ENCODE measurements around the gene CFHR5.

GRCh38 chr1:197036861-197037260 lies 59.5 kb downstream of the CFHR5 start:
- no peak for TF ChIP-seq CTCF (conservative IDR thresholded peaks at IDR 0.05; ENCODE audit: low read depth, low read length)
- no peak for TF ChIP-seq POLR2A (IDR thresholded peaks at IDR 0.05; ENCODE audit: low read depth, low read length)
- no peak for TF ChIP-seq CEBPB (IDR thresholded peaks at IDR 0.05; ENCODE audit: low read depth, low read length)
- TF ChIP-seq RFX5 (IDR thresholded peaks at IDR 0.05; ENCODE audit: low read depth, low read length): no peak
- no peak for TF ChIP-seq FOS (IDR thresholded peaks at IDR 0.05; ENCODE audit: low read depth, low read length)
- no peak for TF ChIP-seq RCOR1 (IDR thresholded peaks at IDR 0.05; ENCODE audit: insufficient replicate concordance, low read length)
- no peak for TF ChIP-seq USF2 (IDR thresholded peaks at IDR 0.05; ENCODE audit: low read depth, low read length)
- TF ChIP-seq RAD21 (IDR thresholded peaks at IDR 0.05; ENCODE audit: low read length): no peak
- TF ChIP-seq MAZ (IDR thresholded peaks at IDR 0.05; ENCODE audit: borderline replicate concordance, low read depth, low read length): no peak
- no peak for TF ChIP-seq BHLHE40 (IDR thresholded peaks at IDR 0.05; ENCODE audit: low read depth, low read length)
- TF ChIP-seq MXI1 (IDR thresholded peaks at IDR 0.05; ENCODE audit: borderline replicate concordance, low read depth, low read length): no peak
- no peak for TF ChIP-seq ELK1 (IDR thresholded peaks at IDR 0.05; ENCODE audit: borderline replicate concordance, low read depth, low read length)
